ENCODE data around the gene FOLH1.
"Not testable (repeated sequence)": the region's sequence is repeated elsewhere in the genome, so short reads cannot be mapped to it uniquely, and the experiment has no call there.

GRCh38 chr11:49233685-49234084 lies 25.3 kb upstream of the FOLH1 start:
- TF ChIP-seq EZH2 (IDR thresholded peaks at IDR 0.05; ENCODE audit: low read length, unreplicated experiment); CTCF (conservative IDR thresholded peaks at IDR 0.05; ENCODE audit: low read depth, low read length): not testable (repeated sequence)
